Upper lobe of right lung (tissue), 1 donor: ENCODE results near the gene PIK3CB. TPM values are rescaled to one million over a fixed set of nuclear protein-coding genes. Genes with fewer than 3 reads are reported as not detected.

ENCODE experiments used
- ATAC-seq: fragments of 200-7000 bp; cut with Tn5 transposase; one replicate; pipeline ENCODE4 v1.9.1; 2020; ENCODE audit warnings: mild to moderate bottlenecking, moderate library complexity
- DNase-seq: peaks from one replicate; pipeline ENCODE4 v3.0.0-alpha.2; 2020
- H3K27ac ChIP-seq: fragments of 200-600 bp; one replicate; pipeline ENCODE4 v1.8.0; 2022
- H3K27me3 ChIP-seq: fragments of 200-600 bp; one replicate; pipeline ENCODE4 v1.8.0; 2022; ENCODE audit warnings: mild to moderate bottlenecking
- H3K36me3 ChIP-seq: fragments of 200-600 bp; one replicate; pipeline ENCODE4 v1.8.0; 2022
- H3K4me1 ChIP-seq: fragments of 200-600 bp; one replicate; pipeline ENCODE4 v1.8.0; 2022
- H3K4me3 ChIP-seq: fragments of 200-600 bp; one replicate; pipeline ENCODE4 v1.8.0; 2022; ENCODE audit warnings: mild to moderate bottlenecking
- H3K9me3 ChIP-seq: fragments of 200-600 bp; one replicate; pipeline ENCODE4 v1.8.0; 2022
- intact Hi-C: fragments of 100-400 bp; cut with DNase I; formaldehyde crosslinking; loops from one replicate; pipeline ENCODE4 v1.11.0; 2022
- total RNA-seq: library from RNA; stranded (reverse); fragmentation: NEBNext Ultra II Directional; extraction: Animal tissue kit (Norgen Biotek cat#: 25700); gene quantifications from one replicate; pipeline ENCODE4 v1.2.1, GENCODE V29; 2021
- TF ChIP-seq, protein P1 (sequence below): fragments of 200-600 bp; IDR thresholded peaks from one replicate; pipeline ENCODE4 v1.8.0; 2022; ENCODE audit warnings: antibody characterized with exemption
- donor health status: DM: no; HTN: yes; CAD: no; lungs with severe emphysema.

Gene PIK3CB
- total RNA-seq, 1 donor from 2014 or later, result 37.4 TPM

DNA sequence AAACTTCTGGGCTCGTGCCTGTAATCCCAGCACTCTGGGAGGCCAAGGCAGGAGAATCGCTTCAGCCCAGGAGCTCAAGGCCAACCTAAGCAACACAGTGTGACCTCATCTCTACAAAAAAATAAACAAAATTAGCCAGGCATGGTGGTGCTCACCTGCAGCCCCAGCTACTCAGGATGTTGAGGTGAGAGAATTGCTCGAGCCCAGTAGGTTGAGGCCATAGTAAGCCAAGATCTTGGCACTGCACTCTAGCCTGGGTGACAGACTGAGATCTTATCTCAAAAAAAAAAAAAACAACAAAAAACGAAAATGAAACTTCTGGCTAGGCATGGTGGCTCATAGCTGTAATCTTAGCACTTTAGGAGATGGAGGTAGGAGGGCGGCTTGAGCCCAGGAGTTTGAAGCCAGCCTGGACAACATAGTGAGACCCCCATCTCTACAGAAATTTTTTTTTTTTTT, 53.7 kb downstream of the PIK3CB start:
- Histone ChIP-seq H3K27ac (no peak overlapping the region), H3K9me3 (no peaks in the 10 kb centered on the region), H3K36me3 (no peaks in the 10 kb centered on the region), H3K4me1 (peaks cover 5% of the 10 kb centered on the region), H3K4me3 (no peak overlapping the region), H3K27me3 (no peaks in the 10 kb centered on the region)
- no peak for ATAC-seq
- TF ChIP-seq, protein P1, sequence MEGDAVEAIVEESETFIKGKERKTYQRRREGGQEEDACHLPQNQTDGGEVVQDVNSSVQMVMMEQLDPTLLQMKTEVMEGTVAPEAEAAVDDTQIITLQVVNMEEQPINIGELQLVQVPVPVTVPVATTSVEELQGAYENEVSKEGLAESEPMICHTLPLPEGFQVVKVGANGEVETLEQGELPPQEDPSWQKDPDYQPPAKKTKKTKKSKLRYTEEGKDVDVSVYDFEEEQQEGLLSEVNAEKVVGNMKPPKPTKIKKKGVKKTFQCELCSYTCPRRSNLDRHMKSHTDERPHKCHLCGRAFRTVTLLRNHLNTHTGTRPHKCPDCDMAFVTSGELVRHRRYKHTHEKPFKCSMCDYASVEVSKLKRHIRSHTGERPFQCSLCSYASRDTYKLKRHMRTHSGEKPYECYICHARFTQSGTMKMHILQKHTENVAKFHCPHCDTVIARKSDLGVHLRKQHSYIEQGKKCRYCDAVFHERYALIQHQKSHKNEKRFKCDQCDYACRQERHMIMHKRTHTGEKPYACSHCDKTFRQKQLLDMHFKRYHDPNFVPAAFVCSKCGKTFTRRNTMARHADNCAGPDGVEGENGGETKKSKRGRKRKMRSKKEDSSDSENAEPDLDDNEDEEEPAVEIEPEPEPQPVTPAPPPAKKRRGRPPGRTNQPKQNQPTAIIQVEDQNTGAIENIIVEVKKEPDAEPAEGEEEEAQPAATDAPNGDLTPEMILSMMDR, result no peak
- intact Hi-C loops, result no loop called here
- DNase-seq, result no peak

DNA sequence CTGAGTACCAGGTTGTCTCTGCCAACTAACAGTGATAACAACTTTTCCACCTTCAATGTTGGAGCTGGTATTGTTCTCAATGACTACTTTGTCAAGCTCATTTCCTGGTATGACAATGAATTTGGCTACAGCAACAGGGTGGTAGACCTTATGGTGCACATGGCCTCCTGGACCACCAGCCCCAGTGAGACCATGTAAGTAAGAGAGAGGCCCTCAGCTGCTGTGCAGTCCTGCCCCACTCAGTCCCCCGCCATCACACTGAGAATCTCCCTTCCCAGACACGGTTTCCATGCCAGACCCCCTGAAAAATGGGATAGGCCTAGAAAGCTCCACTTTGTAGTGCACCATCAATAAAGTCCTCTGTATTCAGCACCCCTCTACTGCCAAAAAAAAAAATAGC, 56.1 kb downstream of the PIK3CB start:
- no peak for DNase-seq
- H3K27me3 ChIP-seq, result no peaks in the 10 kb centered on the region
- no peak overlapping the region for H3K4me3 ChIP-seq
- no peaks in the 10 kb centered on the region for H3K36me3 ChIP-seq
- TF ChIP-seq, protein P1, result no peak
- intact Hi-C loops, result no loop called here
- no peak for ATAC-seq
- no peak overlapping the region for H3K27ac ChIP-seq
- peaks cover 19% of the 10 kb centered on the region for H3K4me1 ChIP-seq
- no peaks in the 10 kb centered on the region for H3K9me3 ChIP-seq

DNA sequence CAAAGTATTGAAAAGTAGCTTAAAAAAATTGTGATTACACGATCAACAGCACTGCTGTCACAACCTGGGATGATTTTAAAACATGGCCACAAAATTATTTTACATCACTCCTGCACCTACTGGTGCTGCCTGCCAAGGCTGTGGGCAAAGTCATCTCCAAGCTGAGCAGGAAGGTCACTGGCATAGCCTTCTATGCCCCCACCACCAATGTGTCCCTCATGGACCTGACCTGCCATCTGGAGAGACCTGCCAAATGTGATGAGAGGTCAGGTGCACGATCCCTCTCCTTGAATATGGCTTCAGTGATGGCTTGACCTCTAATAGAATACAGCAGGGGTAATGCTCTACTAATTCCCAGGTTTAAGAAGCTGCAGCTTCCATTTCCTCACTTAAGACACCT, 57.8 kb downstream of the PIK3CB start:
- Histone ChIP-seq H3K36me3 (no peaks in the 10 kb centered on the region), H3K9me3 (no peaks in the 10 kb centered on the region), H3K27me3 (no peaks in the 10 kb centered on the region), H3K4me1 (peaks cover 19% of the 10 kb centered on the region), H3K4me3 (no peak overlapping the region), H3K27ac (no peak overlapping the region)
- no peak for ATAC-seq
- intact Hi-C loops, result no loop called here
- TF ChIP-seq, protein P1, result no peak
- no peak for DNase-seq

DNA sequence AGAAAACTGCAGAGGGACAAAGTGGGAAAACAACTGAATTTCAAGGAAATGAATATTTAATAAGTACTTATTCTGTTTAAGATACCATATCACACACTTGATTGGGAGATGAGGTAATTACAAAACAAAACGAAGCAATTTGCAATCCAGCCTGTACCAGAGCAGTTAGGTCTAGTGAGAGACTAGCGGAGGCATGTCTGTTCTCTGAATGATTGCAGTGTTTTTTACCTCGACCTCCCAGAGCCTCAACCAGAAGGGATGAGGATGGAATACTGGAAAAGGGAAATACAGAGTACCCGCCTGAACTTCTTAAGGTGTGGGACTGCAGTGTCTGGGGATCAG, 59.5 kb downstream of the PIK3CB start:
- no peak overlapping the region for H3K4me3 ChIP-seq
- peaks cover 19% of the 10 kb centered on the region for H3K4me1 ChIP-seq
- TF ChIP-seq, protein P1, result no peak
- DNase-seq (no peak), ATAC-seq (peak; percentile 13)
- peak overlapping the region; percentile 24 for H3K27ac ChIP-seq
- H3K27me3 ChIP-seq, result no peaks in the 10 kb centered on the region
- intact Hi-C loops, result no loop called here
- H3K36me3 ChIP-seq, result no peaks in the 10 kb centered on the region
- no peaks in the 10 kb centered on the region for H3K9me3 ChIP-seq

DNA sequence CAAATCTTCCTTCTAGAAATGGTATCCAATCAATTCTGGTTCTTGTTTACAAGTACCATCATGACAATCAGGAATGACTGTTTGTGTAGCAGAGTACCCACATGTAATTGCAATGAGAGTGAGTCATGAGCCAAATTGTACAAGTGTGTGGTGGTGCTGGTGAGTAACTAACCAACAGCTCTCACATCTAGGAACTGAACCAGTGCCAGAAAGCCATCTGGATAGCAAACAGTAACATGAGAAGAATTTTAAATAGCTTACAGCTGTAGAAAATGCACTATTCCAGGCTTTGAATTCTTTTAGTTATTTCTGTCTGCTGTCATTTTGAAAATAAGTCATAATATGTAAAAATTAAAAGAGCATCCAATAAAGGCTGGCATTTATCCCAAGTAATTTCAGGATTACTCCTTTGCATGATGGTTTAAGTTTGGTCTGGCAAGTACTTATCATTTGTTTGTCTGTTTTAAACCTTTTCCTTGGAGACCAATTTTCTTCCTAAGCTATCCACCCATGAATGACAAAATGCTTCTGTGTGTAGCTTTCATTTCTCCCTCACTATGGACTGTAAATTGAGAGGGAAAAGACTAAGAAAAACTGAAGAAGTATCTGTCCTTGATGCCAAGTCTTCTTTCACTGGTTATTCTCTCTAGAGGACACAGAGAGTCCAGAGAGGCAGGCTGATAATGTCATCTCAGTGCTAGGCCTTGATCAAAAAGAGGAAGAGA, 60.0 kb downstream of the PIK3CB start:
- Histone ChIP-seq H3K27me3 (no peaks in the 10 kb centered on the region), H3K4me3 (no peak overlapping the region), H3K9me3 (no peaks in the 10 kb centered on the region), H3K27ac (peak overlapping the region; percentile 24), H3K4me1 (peaks cover 19% of the 10 kb centered on the region), H3K36me3 (no peaks in the 10 kb centered on the region)
- peak; percentile 94 for ATAC-seq
- intact Hi-C loops, result no loop called here
- TF ChIP-seq, protein P1, result no peak
- DNase-seq, result no peak
